Pulmonary artery endothelial cell (primary cell): Measurements from ENCODE around the gene TRDN. TPM values are rescaled to one million over a fixed set of nuclear protein-coding genes. Genes with fewer than 3 reads are reported as not detected.

Experiments used
- DNase-seq: peaks from one replicate; pipeline ENCODE4 v3.0.0-alpha.2; 2011; ENCODE audit warnings: low read depth, low spot score
- total RNA-seq: library from RNA; depleted of rRNA; stranded (reverse); fragments of >200 nt; gene quantifications from 2 replicates; pipeline ENCODE4 v1.2.3, GENCODE V29; 2014

Gene TRDN
- total RNA-seq, 1 donor from 2014 or later: not detected

DNA sequence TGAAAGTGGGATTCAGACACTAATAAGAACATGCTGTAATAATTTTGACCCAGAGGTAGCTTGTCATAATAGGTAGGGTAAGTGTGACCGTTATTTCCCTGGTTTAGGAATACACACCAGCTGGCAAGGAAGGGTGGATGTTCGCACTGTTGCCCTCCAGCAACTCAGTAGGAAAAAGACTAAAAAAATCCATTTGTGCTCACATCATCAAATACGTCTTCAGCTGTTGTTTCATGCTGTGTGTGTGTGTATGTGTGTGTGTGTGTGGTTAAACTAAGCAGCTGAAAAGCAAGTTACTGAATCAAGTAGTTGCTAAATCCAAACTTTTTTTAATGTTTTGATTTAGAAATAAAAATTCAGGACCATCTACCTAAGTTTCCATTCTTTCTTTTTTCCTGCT lies 218.7 kb downstream of the TRDN start:
- no peak for DNase-seq

DNA sequence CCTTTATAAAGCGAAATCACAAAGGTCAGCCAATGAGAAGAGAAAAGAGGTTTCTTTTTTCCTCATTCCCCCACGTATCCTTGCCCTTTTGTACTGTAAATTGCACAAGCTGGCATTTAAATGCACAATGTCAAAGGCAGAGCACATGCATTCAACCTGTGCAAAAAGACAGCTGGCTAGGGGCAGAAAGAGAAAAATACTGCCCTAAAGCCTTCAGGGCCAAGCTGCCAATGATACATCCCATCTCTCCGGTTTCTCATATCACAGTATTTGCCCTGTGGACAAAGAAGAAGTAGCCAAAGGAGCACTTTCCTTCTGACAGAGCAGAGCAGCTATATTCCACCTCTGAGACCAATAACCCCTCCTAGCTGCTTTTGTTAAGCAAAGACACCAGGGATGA lies 219.2 kb downstream of the TRDN start:
- no peak for DNase-seq

DNA sequence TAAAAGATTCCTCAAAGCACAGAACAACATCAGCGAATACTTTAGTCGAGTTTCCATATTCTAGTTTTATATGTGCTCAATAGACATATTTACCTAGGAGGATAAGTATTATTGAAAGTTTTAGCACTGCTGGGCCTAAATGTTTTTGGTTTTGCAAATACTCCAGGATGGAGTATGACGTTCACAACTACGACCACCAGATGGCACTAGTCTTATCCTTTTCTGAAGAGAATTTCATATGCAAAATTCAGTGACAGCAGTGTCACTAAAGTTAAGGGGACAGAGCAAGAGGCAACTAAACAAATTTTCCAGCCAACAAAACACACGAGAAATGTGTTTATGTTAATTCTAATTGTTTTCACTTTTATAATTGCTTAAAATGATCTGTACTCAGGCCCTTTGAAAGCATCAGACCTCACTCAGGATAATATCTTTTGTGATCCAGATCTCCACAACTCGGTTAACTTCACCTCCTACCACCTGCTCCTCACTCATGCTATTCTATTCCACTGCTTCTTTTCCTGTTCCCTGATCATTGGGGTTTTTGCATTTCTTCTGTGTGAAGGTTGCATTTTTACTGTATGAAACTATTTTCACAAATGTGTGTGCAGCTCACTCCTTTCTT lies 220.8 kb downstream of the TRDN start:
- DNase-seq: peak; percentile 8

DNA sequence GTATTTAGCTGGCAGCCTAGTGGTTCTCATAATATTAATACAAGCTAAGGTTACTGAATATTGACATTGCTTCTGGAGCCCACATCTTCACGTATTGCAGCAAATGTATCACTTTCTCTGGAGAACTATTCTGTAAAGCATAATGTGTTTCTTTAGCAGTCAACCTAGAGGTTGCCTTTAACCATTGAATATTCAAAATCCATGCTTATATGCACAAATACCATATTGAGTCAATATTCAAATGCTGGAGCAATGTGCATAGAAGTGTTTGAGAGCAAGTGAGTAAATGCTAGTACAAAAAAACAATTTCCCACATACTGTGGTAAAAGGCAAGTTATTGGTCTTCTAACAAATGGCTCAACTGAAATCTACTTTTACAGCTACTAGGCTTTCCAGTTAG lies 231.8 kb downstream of the TRDN start:
- DNase-seq: no peak

DNA sequence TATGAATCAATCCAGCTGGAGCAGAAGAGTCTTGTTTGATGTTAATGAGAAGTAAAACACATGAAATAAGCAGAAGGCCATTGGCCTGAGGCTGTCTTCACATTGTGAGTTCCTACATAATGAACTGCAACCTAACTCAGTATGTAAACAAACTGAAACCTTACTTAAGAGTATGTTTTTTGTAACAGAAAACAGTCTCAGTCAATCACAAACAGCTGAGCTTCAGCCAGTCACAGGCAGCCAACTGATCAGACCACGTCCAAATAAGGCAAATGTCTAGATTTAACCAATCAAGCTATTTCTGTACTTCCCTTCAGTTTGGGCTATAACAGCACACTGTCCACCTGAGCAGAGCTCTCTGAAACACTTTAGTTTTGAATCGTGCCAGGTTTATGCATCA lies 234.7 kb downstream of the TRDN start:
- no peak for DNase-seq

DNA sequence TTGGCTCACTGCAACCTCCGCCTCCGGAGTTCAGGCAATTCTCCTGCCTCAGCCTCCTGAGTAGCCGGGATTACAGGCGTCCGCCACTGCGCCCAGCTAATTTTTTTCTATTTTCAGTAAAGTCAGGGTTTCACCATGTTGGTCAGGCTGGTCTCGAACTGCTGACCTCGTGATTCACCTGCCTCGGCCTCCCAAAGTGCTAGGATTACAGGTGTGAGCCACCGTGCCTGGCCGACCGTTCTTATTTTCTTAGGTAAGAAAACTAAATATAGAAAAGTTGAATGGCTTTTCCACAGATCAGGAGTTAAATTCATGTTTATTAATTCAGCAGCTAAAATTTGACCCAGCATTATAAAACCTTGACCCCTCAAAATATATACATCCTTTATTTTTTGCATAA lies 238.7 kb downstream of the TRDN start:
- DNase-seq: no peak

DNA sequence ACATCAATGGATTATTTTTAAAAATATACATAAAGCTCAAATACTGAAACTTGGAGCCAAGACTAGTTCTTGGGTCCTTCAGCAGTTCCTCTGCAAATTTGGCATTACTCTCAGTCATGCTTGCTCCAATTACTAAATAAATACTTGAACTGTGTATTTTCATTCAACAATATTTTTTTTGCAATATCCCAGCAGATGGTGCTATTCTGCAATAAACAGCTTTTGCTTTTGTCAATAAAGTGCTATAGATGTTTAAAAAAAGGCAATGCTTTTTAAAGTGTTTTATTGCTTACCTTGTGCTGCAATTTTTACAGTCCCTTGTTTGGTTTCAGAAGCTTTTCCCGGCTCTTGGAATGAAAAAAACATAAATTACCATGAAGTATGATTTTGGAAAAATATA lies 243.4 kb downstream of the TRDN start:
- DNase-seq: no peak

DNA sequence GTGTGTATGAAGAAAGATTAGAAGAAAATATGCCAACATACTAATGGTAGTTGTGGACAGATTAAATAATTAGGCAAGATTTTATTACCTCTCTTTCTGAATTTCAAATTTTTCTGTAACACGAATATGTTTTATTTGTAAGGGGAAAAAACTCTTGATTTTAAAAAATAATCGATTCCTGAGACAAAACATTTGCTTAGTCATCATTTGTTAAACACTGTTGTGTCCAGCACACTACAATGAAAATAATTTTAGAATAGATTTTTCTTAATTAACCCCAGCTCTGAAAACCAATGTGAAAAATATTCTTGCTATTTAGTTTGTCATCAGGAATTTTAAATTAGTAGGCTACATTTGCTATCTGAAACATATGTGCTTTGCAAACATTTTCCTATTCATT lies 253.0 kb downstream of the TRDN start:
- no peak for DNase-seq

DNA sequence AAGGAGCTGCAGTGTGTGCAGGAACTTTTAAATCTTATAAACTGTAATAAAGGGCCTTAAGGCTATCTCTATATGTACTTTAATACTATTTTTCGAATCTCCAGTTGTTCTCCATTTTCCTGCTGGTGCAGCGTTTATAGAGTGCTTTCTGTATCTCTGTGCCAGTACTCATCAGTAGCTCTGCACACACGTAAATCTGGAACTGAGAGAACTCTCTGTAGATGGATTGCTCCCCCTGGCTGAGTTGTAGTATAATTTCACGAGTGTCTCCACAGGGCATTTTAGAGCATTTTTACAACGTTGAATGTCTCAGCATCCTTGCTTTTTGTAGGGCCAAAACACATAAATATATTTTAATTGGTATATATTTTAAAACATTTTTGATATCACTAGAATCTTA lies 256.5 kb downstream of the TRDN start:
- DNase-seq: no peak

DNA sequence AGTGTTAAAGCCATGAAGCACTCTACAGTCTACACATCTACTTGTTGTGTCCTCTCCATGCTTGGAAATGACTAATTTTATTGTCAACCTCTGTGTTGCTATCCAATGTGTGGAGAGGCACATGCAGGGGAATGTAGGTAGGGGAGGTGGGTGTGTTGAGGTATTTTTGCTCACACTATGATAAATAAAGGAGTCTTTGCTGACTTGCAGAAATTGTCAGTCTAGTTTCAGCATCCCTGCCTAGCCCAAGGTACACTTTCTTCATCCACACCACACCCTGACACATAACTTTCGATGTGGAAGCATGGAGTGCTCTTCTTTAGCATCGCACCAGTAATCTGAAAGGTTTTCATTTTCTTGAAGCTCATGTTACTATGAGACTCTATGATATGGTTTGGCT lies 264.0 kb downstream of the TRDN start:
- no peak for DNase-seq

DNA sequence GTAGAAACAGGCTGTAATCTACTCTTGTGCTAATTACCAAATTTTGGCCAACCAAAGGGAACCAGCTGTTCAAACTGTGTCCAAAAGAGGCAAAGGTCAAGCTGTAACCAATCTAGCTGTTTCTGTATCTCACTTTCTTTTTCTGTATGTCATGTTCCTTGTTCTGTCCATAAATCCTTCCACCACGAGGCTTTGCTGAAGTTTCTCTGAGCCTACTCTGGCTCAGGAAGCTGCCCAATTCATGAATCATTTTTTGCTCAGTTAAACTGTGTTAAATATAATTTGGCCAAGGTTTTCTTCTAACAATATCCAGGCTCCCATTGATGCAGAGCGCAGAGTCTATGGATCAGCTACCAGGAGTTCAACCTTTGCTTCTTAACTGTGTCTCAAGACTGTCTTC lies 272.8 kb downstream of the TRDN start:
- no peak for DNase-seq

DNA sequence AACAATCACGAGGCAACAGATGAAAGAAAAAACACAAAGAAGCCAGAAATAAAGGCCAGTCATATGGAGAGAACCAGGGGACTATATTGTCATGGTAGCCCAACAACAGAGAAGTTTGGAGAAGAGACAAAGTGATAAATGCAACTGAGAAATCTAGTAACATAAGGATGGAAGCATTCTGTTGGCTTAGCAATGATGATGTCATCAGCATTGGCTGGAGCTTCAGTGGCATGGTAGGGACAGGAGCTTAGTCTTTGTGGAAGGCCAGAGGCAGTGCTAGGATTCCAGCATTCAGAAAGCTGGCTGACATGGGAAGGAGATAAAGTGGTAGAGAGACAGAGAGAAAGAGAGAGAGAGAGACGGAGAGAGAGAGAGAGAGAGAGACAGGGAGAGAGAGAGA lies 276.4 kb downstream of the TRDN start:
- DNase-seq: no peak

DNA sequence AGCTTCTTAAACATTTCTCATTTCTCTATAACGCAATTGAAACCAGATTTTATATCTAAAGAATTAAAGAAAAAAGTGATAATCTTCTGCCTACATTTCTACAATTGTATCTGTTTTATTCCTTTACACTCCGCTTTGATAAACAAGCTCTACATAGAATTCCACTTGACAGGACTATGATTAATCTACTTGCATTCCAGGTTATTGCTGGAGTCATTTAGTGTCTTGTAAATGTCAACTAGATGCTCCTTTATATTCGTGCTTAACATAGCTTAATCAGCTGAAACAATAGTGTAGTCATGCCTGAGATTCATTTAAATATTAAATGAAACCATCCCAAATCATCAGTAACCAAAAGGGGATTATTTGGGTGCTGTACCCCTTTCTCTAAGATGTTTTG lies 284.0 kb downstream of the TRDN start:
- no peak for DNase-seq

DNA sequence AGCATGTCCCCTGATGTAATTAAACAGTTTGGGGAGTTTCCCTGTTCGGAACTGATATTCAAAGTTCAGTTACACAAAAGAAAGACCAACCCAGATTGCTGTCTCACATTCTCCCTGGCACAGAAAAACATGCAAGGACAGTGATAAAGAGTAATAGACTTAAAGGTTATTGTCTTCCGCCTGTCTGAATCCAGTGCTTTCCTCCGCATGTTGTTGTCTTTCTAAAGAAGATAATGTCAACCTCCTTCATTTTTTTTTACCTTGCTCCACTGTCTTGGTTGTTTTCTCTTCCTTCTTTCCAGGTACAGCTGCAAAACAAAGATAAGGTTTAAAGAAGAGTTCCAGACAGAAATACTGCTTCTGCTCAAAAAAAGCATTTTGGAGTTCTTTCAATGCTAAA lies 284.5 kb downstream of the TRDN start:
- DNase-seq: no peak

DNA sequence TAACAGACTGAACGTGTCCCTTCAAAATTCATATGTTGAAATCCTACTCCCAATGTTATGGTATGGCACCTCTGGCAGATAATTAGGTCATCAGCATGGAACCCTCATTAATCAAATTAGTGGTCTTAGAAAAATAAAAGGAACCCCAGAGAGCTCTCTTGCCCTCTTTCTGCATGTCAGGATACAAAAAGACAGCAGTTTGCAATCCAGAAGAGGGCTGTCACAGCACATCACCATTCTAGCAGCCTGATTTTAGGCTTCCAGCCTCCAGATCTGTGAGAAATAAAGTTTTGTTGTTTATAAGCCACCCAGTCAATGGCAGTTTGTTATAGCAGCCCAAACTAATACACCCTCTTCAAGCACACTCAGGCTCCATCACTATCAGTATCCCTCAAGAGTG lies 292.9 kb downstream of the TRDN start:
- DNase-seq: no peak

DNA sequence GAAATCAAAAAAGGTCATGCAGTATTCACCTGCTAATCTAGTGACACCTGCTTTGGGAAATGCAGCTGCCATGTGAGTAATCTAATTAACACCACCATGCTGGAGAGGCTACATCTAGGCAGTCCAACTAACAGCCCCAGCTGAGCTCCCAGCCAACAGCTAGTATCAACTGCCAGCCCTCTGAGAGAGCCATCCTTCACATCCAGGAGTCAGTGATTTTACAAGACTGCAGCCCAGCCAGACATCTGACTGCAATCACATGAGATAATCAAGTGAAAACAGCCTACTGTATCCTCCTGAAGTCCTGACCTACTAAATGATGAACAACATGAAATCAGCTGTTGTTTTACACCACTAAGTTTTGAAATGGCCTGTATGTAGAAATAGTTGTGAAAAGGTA lies 298.4 kb downstream of the TRDN start:
- no peak for DNase-seq

DNA sequence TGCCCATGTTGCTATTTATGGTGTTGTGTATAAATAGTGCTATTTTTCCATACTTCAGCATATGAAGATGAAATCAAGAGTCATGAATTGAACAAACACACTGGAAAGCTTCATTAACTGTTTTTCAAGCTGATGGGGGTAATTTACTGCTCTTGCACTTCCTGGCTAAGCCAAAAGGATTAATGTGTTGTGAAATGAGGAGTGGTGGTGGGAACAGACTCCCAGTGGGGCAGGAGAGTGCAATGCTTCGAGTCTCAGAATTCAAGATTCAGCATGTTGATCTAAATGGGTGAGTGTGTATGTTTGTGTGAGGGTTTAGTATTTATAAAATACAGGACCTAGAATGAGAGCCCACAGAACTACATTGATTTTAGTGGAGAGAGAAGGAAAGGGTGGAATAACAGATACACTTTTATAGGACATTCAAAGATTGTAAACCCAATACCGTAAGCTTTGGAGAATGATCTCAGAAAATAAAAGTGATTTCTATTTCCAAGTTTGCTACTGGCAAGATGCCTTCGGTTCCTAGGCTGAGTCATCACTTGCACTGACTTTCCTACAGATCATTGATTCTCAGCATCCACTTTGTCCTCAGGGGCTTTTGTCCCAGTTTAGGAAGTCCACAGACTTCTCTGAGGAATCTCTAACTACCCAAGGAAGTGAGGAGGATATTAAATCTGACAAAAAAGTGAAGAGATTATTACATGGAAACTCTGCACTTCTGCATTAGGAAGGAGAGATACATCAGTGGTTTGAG lies 303.6 kb downstream of the TRDN start:
- no peak for DNase-seq

DNA sequence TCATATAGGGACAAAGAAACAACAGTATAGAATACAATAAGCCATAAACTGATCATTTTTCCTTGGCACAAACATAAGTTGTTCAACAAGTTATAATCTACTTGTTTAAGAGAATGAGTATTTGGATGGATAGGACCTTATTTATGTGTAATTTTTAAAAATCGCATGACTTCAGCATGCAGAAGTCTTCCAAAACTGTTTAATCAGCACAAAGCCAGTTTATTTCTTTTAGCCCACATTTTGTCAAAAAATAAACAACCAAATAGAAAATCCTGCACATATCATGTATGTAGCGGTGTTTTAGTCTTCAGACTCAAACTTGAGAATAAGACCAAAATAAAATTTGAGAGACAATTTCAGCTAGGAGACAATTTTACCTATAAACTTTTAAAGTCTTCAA lies 304.7 kb downstream of the TRDN start:
- no peak for DNase-seq

DNA sequence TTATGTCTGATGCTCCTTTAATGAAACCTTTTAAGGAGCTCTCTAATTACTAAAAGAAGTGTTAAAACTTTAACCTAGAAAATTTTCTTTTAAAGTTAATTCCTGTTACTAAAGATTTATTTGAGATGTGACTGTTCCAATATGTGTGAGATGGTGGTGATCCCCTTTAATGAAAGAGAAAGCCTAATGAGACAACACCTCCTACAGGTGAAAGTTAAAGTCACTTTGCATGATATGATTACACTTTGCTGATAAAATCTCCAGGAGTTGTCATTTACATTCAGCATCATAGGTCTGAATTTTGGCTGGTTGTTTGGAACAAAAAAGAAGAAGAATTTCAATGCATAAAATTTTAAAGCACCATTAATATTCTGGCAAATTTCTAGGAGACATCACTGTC lies 307.4 kb downstream of the TRDN start:
- DNase-seq: no peak

DNA sequence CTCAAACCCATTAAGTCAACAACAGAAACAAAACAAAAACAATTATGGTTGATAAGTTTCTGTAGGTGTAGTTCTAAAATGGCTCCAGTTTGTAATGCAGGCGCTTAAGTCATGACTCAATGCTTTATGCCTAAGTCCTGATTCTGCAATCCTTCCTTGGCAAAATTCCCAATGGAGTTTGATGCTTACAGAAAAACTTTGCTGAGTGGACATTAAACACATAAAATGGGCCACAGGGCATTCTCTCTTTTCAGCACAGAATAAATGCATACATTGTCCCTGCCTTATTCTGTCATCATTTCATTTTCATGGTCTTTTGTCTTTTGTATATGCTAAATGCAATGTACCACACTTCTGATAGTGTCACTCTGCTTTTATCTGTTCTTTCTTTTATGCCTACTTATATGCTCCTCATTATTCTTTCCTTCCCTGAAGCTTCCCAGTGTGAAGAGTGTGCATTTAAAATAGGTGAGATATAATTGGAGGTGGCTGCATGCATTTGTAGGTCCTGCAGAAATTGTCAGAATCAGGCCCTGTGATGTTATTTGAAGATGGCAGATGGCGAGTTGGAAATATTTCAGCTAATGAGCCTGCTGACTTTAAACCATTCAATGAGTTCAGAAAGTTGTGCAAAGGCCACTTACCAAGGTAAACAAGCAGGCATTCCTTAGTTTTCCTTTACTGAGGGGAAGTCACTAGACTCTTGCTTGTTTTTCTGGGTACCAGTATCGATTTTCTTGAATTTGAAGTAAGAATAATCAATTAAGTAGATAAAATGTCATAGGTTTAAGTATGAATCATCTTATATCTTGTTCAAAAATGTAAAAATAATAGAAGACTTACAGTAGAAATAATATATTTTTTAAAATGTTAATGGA lies 313.1 kb downstream of the TRDN start:
- no peak for DNase-seq

DNA sequence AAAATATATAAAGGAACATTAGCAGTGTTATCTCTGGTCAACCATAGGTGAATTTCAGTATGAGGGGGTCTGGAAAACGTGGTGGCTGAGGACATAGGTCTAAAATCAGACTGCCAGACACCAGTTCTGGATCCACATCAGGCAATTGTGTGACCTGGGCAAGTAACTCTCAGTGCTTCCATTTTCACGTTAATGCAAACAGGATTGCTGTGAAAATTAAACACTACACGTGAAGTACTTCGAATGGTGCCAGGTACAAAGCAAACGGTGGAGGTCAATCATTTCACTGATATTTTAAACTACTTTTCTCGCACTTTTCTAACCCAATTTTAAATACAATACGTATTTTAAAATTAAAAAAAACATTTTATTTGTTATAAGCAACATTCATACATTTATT lies 315.7 kb downstream of the TRDN start:
- no peak for DNase-seq

DNA sequence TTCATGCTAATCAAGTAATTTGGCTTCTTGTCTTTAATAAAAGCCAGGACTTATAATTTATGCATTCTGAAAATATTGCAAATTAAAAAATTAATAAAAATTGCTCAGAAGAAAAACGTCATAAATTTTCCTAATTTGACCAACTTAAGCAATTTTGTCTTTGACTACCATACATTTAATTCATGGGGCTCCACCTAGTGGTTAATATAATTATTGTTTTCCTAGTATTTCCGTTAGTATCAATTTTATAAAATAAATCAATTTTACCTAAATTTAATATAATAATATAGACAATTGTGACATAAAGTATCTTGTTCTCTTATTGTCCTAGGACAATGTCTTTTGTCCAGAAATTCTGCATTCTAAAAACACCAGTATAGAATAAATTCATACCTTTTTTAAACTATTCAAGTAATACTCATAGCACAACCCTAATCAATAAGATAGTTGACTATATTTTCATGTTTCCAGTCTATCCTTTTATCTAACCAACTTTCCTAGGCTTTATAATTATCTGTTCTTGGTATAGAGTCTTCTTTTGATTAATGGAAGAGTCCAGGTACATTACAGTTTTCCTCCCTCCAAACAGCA lies 319.9 kb downstream of the TRDN start:
- no peak for DNase-seq
